Colonic mucosa (tissue), 4 donors: ENCODE results near the gene ZNF836. TPM values are rescaled to one million over a fixed set of nuclear protein-coding genes. Genes with fewer than 3 reads are reported as not detected.
A peak's percentile ranks its signal among the peaks of the same experiment; 100 is the strongest.

Experiments used
- DNase-seq: peaks from one replicate; pipeline ENCODE4 v3.0.0-alpha.2; 2020
- H3K27ac ChIP-seq: fragments of 200-600 bp; one replicate; pipeline ENCODE4 v1.8.0; 2021
- H3K27me3 ChIP-seq: fragments of 200-600 bp; one replicate; pipeline ENCODE4 v1.8.0; 2021
- H3K36me3 ChIP-seq: fragments of 200-600 bp; one replicate; pipeline ENCODE4 v1.8.0; 2021
- H3K4me1 ChIP-seq: fragments of 200-600 bp; one replicate; pipeline ENCODE4 v1.8.0; 2021; ENCODE audit warnings: mild to moderate bottlenecking
- H3K4me3 ChIP-seq: fragments of 200-600 bp; one replicate; pipeline ENCODE4 v1.8.0; 2021
- H3K9ac ChIP-seq, 2 donors: one replicate each; pipeline ENCODE4 v1.7.0; 2013; ENCODE audit warnings: control low read depth in 2 of 2, low read depth in 2 of 2, low read length in 2 of 2
- H3K9me3 ChIP-seq: fragments of 200-600 bp; one replicate; pipeline ENCODE4 v1.8.0; 2021
- intact Hi-C: fragments of 100-400 bp; cut with DNase I; formaldehyde crosslinking; loops from one replicate; pipeline ENCODE4 v1.14.1; 2022
- total RNA-seq, 2 donors: library from RNA; stranded (reverse); fragmentation: NEBNext Ultra II Directional in 1 of 2; extraction: Animal tissue kit (Norgen Biotek cat#: 25700) in 1 of 2; gene quantifications; one replicate each; pipeline ENCODE4 v1.2.1, GENCODE V29; 2021
- TF ChIP-seq, protein P1 (sequence below): fragments of 200-600 bp; IDR thresholded peaks from one replicate; pipeline ENCODE4 v1.8.0; 2022; ENCODE audit warnings: antibody characterized with exemption, mild to moderate bottlenecking
- donor health status: healthy.
- donor health status: DM: no; HTN: no; CAD: no.
- donor health status: DM: no; HTN: no; CAD: no.

Gene ZNF836
- total RNA-seq, 2 donors from 2014 or later: 10.2 to 10.6 TPM

DNA sequence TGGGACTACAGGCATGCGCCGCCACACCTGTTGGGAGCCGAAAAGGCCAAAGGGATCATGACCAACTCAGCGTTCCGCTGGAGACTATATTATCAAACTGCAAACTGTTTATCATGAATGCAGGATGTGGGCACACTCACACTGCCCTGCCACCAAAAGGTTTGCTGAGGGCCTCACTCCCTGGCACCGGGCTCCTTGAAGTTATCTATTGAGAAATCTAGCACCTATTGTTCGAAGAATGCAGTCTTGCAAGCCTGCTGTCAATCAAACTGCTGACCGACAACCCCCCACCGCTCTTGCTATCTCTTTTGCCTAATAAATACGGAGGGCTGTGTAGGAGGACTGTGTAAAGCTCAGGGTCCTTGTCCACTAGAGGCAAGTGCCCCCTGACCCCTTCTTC, 5.2 kb upstream of the ZNF836 start:
- no peaks in the 10 kb centered on the region for H3K9me3 ChIP-seq
- no peaks in the 10 kb centered on the region for H3K27me3 ChIP-seq
- intact Hi-C loops: no loop called here
- no peaks in the 10 kb centered on the region for H3K4me1 ChIP-seq
- no peak overlapping the region for H3K4me3 ChIP-seq
- TF ChIP-seq, protein P1, sequence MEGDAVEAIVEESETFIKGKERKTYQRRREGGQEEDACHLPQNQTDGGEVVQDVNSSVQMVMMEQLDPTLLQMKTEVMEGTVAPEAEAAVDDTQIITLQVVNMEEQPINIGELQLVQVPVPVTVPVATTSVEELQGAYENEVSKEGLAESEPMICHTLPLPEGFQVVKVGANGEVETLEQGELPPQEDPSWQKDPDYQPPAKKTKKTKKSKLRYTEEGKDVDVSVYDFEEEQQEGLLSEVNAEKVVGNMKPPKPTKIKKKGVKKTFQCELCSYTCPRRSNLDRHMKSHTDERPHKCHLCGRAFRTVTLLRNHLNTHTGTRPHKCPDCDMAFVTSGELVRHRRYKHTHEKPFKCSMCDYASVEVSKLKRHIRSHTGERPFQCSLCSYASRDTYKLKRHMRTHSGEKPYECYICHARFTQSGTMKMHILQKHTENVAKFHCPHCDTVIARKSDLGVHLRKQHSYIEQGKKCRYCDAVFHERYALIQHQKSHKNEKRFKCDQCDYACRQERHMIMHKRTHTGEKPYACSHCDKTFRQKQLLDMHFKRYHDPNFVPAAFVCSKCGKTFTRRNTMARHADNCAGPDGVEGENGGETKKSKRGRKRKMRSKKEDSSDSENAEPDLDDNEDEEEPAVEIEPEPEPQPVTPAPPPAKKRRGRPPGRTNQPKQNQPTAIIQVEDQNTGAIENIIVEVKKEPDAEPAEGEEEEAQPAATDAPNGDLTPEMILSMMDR: no peak
- no peak for DNase-seq
- H3K27ac ChIP-seq: no peak overlapping the region
- H3K9ac ChIP-seq: no peak overlapping the region
- H3K36me3 ChIP-seq: no peaks in the 10 kb centered on the region

DNA sequence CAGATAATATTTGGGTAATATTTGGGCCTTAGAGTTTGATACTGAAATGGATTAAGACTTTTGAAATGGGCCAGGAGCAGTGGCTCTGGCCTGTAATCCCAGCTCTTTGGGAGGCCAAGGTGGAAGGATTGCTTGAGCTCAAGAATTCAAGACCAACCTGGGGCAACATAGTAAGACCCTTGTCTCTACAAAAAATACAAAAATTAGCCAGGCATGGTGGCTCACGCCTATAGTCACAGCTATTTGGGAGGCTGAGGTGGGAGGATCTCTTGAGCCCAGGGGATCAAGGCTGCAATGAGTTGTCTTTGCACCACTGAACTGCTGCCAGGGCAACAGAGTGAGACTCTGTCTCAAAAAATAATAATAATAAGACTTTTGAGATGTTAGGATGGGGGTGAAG, 926 bp upstream of the ZNF836 start:
- no peak for DNase-seq
- H3K36me3 ChIP-seq: no peaks in the 10 kb centered on the region
- no peaks in the 10 kb centered on the region for H3K4me1 ChIP-seq
- no peak overlapping the region for H3K4me3 ChIP-seq
- TF ChIP-seq, protein P1: no peak
- H3K9me3 ChIP-seq: no peaks in the 10 kb centered on the region
- no peak overlapping the region for H3K27ac ChIP-seq
- H3K27me3 ChIP-seq: no peaks in the 10 kb centered on the region
- intact Hi-C loops: no loop called here
- H3K9ac ChIP-seq: no peak overlapping the region

DNA sequence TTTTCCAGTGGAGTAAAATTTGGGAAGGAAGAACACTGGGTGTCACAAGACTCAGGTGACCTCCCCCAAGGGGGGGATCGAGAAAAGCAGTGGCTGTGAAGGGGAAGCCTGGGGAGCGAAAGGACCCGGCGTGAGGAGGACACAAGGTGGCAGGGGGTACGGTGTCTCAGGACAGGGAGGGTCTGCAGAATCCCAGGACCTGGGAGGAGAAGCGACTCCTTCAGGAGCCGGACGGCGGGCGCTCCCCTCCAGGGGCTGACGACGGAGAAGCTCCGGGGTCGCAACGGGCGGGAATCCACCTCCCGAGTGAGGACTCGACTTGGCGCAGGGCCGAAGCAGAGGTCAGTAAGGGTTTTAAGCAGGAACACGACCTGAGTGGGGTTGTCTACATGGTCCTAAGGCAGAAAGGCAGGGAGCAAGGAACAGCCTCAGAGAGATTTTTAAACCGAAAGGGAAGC, 529 bp downstream of the ZNF836 start:
- TF ChIP-seq, protein P1: no peak
- H3K9ac ChIP-seq: peak overlapping the region; percentile 95 to 98
- H3K9me3 ChIP-seq: no peaks in the 10 kb centered on the region
- H3K27ac ChIP-seq: peak overlapping the region; percentile 32
- peak; percentile 32 for DNase-seq
- H3K4me3 ChIP-seq: peak overlapping the region; percentile 75
- H3K4me1 ChIP-seq: no peaks in the 10 kb centered on the region
- intact Hi-C loops: no loop called here
- no peaks in the 10 kb centered on the region for H3K36me3 ChIP-seq
- no peaks in the 10 kb centered on the region for H3K27me3 ChIP-seq

DNA sequence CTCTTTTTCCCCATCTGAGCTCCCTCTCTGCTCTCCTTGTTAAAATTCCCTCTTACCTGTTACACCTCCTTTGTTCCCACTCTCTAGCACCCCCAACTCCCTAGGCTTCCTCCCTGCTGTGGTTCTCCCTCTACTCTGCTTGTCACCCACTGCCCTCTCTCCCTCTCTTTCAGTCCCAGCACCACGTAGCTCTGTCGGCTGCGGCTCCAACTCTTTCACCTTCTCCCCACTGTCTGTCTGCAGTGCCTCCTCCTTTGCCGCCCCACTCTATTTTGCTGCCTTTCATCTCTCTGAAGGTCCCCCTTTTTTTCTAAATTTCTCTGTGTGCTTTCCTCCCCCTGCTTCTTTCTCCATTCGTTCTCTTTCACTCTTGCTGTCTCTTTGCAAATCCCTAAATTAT, 1.1 kb downstream of the ZNF836 start:
- H3K36me3 ChIP-seq: no peaks in the 10 kb centered on the region
- H3K27me3 ChIP-seq: no peaks in the 10 kb centered on the region
- H3K9me3 ChIP-seq: no peaks in the 10 kb centered on the region
- peak overlapping the region; percentile 95 to 98 for H3K9ac ChIP-seq
- DNase-seq: no peak
- H3K27ac ChIP-seq: no peak overlapping the region
- H3K4me1 ChIP-seq: no peaks in the 10 kb centered on the region
- peak overlapping the region; percentile 75 for H3K4me3 ChIP-seq
- intact Hi-C loops: no loop called here
- TF ChIP-seq, protein P1: no peak

DNA sequence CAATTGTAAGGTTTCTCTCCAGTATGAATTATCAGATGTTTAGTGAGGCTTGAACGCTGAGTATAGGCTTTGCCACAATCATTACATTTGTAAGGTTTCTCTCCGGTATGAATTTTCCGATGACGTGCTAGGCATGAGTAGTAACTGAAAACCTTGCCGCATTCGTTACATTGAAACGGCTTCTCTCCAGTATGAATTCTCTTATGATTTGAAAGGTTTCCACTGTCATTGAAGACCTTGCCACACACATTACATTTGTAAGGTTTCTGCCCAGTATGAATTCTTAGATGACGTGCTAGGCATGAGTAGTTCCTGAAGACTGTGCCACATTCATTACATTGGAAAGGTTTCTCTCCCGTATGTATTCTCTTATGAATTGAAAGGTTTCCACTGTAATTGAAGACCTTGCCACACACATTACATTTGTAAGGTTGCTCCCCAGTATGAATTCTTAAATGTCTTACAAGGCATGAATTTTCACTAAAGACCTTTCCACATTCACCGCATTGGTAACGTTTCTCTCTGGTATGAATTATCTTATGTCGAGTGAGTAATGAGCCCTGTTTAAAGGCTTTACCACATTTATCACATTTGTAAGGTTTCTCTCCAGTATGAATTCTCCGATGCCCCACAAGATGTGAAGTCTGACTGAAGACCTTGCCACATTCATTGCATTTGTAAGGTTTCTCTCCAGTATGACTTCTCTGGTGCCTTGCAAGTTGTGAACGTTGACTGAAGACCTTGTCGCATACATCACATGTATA, 15.6 kb downstream of the ZNF836 start:
- DNase-seq: no peak
- no peak overlapping the region for H3K4me3 ChIP-seq
- TF ChIP-seq, protein P1: no peak
- H3K36me3 ChIP-seq: peaks cover 7% of the 10 kb centered on the region
- intact Hi-C loops: no loop called here
- no peaks in the 10 kb centered on the region for H3K4me1 ChIP-seq
- no peaks in the 10 kb centered on the region for H3K27me3 ChIP-seq
- H3K9ac ChIP-seq: no peak overlapping the region
- H3K27ac ChIP-seq: no peak overlapping the region
- H3K9me3 ChIP-seq: peaks cover 3% of the 10 kb centered on the region
